ENCODE data around the gene ATP4B. TPM values are rescaled to one million over a fixed set of nuclear protein-coding genes. Genes with fewer than 3 reads are reported as not detected.

ATP4B gene
- total RNA-seq, 1 experiment from 2014 or later, result not detected

DNA sequence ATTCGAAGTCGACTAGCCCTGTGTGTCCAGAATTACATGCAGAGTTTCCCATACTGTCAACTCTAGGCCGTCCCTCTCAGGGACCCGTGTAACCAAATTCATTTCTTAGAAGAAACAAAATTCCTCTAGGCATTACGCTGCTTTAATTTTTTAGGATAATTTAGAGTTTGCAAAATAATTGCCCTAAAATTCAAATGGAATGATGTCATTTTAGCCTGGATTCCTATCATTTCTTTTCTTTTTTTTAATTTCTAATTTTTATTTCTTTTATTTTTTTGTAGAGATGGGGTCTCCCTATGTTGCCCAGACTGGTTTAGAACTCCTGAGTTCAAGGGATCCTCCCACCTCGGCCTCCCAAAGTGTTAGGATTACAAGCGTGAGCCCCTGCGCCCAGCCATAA is 1.3 kb upstream of the ATP4B start:
- no peak for DNase-seq (ENCODE audit: low spot score)
- no peak for TF ChIP-seq ZNF138 (CRISPR knock-in tag; conservative IDR thresholded peaks at IDR 0.05)
- TF ChIP-seq ZNF219 (CRISPR knock-in tag; IDR thresholded peaks at IDR 0.05; ENCODE audit: borderline replicate concordance), result no peak
- TF ChIP-seq FOXP1 (CRISPR knock-in tag; IDR thresholded peaks at IDR 0.05; ENCODE audit: borderline replicate concordance), result no peak
- Mint-ChIP-seq H3K27ac (no peak overlapping the region), H3K27me3 (ENCODE audit: low read depth) (no peaks in the 10 kb centered on the region; the same call in 1 of the 2 replicates), H3K36me3 (no peaks in the 10 kb centered on the region), H3K4me3 (no peak overlapping the region), H3K9me3 (peaks cover 20% of the 10 kb centered on the region), H3K4me1 (no peaks in the 10 kb centered on the region)
- POLR2A ChIA-PET, result no interaction called here
- no peak for ATAC-seq
- CTCF ChIA-PET, result no interaction called here

DNA sequence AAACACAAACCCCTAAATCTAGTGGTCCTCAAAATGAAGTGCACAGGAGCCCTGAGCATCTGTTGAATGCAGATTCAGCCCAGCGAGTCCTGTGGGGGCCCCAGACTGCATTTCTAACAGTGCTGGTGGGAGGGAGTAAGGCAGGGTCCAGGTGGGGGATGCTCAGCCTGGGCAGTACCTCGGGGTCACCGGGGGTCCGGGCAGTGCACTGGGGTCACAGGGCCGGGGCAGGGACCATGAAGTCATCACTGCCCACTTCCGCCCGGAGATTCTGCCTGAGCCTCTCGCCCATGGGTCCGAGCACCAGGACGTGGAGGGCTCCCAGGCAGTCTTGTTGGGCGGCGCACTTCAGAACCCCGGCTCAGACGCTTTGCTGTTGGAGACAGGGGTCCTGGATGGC is 838 bp upstream of the ATP4B start:
- no peak overlapping the region for H3K27ac Mint-ChIP-seq
- ATAC-seq (no peak), DNase-seq (ENCODE audit: low spot score) (no peak)
- TF ChIP-seq, protein P1, sequence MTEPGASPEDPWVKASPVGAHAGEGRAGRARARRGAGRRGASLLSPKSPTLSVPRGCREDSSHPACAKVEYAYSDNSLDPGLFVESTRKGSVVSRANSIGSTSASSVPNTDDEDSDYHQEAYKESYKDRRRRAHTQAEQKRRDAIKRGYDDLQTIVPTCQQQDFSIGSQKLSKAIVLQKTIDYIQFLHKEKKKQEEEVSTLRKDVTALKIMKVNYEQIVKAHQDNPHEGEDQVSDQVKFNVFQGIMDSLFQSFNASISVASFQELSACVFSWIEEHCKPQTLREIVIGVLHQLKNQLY (CRISPR knock-in tag; IDR thresholded peaks at IDR 0.05), result no peak
- TF ChIP-seq, protein P2, sequence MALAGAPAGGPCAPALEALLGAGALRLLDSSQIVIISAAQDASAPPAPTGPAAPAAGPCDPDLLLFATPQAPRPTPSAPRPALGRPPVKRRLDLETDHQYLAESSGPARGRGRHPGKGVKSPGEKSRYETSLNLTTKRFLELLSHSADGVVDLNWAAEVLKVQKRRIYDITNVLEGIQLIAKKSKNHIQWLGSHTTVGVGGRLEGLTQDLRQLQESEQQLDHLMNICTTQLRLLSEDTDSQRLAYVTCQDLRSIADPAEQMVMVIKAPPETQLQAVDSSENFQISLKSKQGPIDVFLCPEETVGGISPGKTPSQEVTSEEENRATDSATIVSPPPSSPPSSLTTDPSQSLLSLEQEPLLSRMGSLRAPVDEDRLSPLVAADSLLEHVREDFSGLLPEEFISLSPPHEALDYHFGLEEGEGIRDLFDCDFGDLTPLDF (CRISPR knock-in tag; IDR thresholded peaks at IDR 0.05), result no peak
- TF ChIP-seq, protein P3, sequence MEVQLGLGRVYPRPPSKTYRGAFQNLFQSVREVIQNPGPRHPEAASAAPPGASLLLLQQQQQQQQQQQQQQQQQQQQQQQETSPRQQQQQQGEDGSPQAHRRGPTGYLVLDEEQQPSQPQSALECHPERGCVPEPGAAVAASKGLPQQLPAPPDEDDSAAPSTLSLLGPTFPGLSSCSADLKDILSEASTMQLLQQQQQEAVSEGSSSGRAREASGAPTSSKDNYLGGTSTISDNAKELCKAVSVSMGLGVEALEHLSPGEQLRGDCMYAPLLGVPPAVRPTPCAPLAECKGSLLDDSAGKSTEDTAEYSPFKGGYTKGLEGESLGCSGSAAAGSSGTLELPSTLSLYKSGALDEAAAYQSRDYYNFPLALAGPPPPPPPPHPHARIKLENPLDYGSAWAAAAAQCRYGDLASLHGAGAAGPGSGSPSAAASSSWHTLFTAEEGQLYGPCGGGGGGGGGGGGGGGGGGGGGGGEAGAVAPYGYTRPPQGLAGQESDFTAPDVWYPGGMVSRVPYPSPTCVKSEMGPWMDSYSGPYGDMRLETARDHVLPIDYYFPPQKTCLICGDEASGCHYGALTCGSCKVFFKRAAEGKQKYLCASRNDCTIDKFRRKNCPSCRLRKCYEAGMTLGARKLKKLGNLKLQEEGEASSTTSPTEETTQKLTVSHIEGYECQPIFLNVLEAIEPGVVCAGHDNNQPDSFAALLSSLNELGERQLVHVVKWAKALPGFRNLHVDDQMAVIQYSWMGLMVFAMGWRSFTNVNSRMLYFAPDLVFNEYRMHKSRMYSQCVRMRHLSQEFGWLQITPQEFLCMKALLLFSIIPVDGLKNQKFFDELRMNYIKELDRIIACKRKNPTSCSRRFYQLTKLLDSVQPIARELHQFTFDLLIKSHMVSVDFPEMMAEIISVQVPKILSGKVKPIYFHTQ (CRISPR knock-in tag; IDR thresholded peaks at IDR 0.05), result no peak
- TF ChIP-seq MYBL2 (CRISPR knock-in tag; IDR thresholded peaks at IDR 0.05) (no peak), JAZF1 (CRISPR knock-in tag; IDR thresholded peaks at IDR 0.05) (no peak), GTF2I (CRISPR knock-in tag; conservative IDR thresholded peaks at IDR 0.05) (no peak), JUN (CRISPR knock-in tag; IDR thresholded peaks at IDR 0.05) (no peak)
- TF ChIP-seq, protein P4, sequence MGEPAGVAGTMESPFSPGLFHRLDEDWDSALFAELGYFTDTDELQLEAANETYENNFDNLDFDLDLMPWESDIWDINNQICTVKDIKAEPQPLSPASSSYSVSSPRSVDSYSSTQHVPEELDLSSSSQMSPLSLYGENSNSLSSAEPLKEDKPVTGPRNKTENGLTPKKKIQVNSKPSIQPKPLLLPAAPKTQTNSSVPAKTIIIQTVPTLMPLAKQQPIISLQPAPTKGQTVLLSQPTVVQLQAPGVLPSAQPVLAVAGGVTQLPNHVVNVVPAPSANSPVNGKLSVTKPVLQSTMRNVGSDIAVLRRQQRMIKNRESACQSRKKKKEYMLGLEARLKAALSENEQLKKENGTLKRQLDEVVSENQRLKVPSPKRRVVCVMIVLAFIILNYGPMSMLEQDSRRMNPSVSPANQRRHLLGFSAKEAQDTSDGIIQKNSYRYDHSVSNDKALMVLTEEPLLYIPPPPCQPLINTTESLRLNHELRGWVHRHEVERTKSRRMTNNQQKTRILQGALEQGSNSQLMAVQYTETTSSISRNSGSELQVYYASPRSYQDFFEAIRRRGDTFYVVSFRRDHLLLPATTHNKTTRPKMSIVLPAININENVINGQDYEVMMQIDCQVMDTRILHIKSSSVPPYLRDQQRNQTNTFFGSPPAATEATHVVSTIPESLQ (CRISPR knock-in tag; IDR thresholded peaks at IDR 0.05), result no peak
- TF ChIP-seq, protein P5, sequence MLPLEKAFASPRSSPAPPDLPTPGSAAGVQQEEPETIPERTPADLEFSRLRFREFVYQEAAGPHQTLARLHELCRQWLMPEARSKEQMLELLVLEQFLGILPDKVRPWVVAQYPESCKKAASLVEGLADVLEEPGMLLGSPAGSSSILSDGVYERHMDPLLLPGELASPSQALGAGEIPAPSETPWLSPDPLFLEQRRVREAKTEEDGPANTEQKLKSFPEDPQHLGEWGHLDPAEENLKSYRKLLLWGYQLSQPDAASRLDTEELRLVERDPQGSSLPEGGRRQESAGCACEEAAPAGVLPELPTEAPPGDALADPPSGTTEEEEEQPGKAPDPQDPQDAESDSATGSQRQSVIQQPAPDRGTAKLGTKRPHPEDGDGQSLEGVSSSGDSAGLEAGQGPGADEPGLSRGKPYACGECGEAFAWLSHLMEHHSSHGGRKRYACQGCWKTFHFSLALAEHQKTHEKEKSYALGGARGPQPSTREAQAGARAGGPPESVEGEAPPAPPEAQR (CRISPR knock-in tag; IDR thresholded peaks at IDR 0.05), result no peak
- no peak overlapping the region for H3K4me3 Mint-ChIP-seq
- POLR2A ChIA-PET, result no interaction called here
- H3K4me1 Mint-ChIP-seq, result no peaks in the 10 kb centered on the region
- H3K27me3 Mint-ChIP-seq (ENCODE audit: low read depth), result no peaks in the 10 kb centered on the region; the same call in 1 of the 2 replicates
- CTCF ChIA-PET, result no interaction called here
- H3K36me3 Mint-ChIP-seq, result no peaks in the 10 kb centered on the region
- peaks cover 20% of the 10 kb centered on the region for H3K9me3 Mint-ChIP-seq

DNA sequence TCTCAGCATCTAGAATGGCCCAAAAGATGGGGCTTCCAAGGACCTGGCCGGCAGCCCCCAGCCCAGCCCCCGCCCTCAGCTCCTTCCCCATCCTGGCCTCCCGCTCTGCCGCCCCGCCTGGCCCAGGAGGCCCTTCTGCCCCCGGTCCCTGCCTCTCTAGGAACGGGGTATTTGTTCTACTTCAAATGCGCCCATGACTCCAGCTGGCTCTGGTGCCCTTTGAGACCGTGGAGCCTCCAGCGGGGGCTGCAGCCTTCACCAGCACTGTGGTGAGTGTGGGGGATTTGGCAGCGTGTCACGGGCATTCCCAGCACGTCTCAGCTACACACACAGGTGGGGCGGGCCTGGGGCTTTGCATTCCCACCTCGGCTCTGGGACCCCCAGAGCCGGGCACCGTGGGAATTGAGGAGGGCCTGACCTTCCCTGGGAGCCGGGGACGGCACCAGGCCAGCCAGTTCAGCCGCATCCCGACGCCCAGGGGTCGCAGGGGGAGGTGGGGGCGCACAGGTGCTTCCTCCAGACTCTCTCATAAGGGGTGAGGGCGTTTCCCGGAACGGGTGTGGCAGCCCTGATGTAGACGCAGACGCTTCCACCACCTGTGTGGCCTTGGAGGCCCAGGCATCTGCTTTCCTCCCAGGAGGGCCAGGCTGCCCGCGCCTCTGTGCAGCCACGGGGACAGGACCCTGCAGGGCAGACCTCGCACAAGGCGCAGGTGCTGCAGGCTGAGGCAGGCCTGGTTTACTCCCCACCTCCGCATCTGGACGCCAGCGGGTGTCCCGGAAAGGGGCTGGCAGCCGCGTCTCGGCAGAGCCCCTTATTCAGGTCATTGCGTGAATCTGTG is 947 bp downstream of the ATP4B start:
- ChIA-PET POLR2A (no interaction called here), CTCF (no interaction called here)
- H3K4me1 Mint-ChIP-seq, result no peaks in the 10 kb centered on the region
- peaks cover 15% of the 10 kb centered on the region for H3K9me3 Mint-ChIP-seq
- TF ChIP-seq, protein P6, sequence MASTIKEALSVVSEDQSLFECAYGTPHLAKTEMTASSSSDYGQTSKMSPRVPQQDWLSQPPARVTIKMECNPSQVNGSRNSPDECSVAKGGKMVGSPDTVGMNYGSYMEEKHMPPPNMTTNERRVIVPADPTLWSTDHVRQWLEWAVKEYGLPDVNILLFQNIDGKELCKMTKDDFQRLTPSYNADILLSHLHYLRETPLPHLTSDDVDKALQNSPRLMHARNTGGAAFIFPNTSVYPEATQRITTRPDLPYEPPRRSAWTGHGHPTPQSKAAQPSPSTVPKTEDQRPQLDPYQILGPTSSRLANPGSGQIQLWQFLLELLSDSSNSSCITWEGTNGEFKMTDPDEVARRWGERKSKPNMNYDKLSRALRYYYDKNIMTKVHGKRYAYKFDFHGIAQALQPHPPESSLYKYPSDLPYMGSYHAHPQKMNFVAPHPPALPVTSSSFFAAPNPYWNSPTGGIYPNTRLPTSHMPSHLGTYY (CRISPR knock-in tag; IDR thresholded peaks at IDR 0.05), result no peak
- TF ChIP-seq, protein P7, sequence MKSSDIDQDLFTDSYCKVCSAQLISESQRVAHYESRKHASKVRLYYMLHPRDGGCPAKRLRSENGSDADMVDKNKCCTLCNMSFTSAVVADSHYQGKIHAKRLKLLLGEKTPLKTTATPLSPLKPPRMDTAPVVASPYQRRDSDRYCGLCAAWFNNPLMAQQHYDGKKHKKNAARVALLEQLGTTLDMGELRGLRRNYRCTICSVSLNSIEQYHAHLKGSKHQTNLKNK (CRISPR knock-in tag; IDR thresholded peaks at IDR 0.05), result no peak
- TF ChIP-seq JAZF1 (CRISPR knock-in tag; IDR thresholded peaks at IDR 0.05) (no peak), ATF1 (CRISPR knock-in tag; IDR thresholded peaks at IDR 0.05) (no peak)
- no peaks in the 10 kb centered on the region; the same call in 1 of the 2 replicates for H3K27me3 Mint-ChIP-seq (ENCODE audit: low read depth)
- ATAC-seq, result no peak
- no peak overlapping the region for H3K4me3 Mint-ChIP-seq
- no peak overlapping the region for H3K27ac Mint-ChIP-seq
- no peaks in the 10 kb centered on the region for H3K36me3 Mint-ChIP-seq
- peak; percentile 13 for DNase-seq (ENCODE audit: low spot score)

All from WTC11 (cell line).